ENCODE measurements around the gene CELF2.
"Not testable (repeated sequence)": the region's sequence is repeated elsewhere in the genome, so short reads cannot be mapped to it uniquely, and the experiment has no call there.

CELF2 gene

DNA sequence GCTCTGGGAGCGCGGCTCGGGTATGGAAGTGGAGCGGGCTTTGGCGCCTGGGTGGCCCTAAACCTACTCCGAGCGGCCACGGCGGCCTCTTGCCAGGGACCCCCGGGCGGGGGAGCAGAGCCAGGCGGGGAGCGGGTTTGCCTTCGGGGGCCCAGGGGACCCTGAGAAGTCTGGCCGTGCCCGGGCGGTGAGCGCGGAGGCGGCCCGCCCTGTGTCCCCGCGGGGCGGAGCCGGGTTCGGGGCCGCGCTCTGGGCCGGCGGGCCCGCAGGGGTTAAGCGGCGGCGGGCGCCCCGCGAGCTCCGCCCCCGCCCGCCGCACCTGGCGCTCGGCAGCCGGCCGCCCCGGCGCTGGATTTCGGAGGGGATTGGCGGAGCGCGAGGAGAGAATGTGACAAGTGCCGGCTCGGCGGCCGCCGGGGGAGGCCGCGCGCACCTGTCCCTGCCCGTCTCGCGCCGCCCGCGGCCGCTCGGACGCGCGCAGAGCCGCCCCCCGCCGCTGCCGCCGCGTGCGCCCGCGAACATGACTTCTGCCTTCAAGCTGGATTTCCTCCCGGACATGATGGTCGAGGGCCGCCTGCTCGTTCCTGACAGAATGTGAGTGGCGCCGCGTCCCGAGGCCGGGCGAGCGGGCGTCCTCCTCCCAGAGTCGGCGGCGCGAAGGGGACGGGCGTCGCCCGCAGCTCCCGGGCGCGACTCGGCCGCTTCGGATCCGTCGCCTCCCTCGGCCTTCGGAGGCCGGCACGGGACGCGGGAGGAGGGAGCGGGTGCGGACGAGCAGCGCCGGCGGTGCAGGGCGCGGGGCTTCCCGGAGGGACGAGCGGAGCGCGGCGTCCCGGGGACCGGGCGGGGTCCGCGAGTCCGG lies at the start of gene CELF2:
Gene CELF2 (plus strand): TSS at position 303 of the 862 bp plus-strand sequence. CDS start 218 bp downstream, at position 521.
- peak; percentile 77 for DNase-seq (ENCODE audit: low spot score)

DNA sequence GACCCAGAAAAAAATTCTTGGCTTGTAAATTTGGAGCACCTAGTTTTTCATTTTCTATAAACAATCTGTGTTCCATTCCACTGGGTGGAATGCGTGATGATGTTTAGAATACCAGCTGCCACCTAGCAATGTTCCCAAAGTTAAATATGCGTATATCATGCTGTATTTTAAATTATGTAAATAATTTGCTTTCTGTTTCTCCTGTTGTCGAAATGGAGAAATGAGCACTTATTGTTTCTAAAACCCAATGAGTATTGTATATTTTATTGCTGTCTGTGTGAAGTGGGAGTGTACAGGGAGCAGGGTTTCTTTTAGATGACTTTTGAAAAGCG lies 49.4 kb upstream of the CELF2 start:
- DNase-seq (ENCODE audit: low spot score): no peak

DNA sequence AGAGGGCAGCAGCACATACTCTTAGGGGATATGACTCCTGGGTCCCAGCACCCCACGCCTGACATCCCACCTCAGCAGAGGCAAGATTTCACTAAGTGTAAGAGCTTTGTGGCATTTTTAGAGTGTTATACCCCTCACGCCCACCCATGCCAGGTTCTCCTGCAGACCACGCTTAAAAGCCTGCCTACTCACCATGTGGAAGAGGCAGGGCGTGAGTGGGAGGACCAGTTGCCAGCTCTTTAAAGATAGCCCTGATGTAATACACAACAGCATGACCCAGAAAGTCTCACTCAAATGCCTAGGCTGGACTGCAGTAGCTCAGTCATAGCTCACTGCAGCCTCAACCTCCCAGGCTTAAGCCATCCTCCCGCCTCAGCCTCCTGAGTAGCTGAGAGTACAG lies 44.4 kb upstream of the CELF2 start:
- no peak for DNase-seq (ENCODE audit: low spot score)

DNA sequence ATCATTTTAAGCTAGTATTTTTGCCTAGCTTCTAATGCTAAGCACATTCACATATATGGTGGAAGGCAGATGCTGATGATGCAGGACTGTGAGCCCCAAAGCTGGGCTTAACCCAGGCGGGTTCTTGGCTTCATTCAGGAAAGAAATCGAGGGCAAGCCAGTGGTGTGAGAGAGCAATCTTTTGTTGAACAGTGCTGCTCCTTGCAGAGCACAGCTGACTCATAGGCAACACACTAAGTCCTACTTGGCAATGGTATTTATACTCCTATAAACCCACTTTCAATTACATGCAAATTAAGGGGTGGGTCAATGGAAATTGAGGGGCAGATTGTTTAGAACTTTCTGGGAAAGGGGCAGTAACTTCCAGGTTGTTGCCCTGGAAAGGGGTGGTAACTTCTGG lies 42.0 kb upstream of the CELF2 start:
- DNase-seq (ENCODE audit: low spot score): no peak

DNA sequence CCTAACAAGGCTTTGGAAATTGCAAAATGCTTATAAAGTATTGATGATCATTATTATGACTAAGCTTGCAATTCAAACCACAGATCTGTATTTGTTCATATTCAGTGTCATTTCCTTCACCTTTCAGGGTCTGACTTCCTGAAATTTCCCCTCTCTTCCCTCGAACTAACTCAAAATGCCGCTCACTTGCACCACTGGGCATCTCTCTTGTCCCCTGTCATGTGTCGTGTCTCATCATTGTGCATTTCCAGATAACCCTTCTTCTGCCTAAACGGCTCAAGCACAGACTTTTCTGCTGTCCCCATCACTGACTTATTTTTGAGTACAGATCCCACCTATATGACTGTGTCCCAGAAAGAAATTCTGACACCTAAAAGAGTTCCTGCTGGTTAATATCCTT lies 41.0 kb upstream of the CELF2 start:
- DNase-seq (ENCODE audit: low spot score): no peak

DNA sequence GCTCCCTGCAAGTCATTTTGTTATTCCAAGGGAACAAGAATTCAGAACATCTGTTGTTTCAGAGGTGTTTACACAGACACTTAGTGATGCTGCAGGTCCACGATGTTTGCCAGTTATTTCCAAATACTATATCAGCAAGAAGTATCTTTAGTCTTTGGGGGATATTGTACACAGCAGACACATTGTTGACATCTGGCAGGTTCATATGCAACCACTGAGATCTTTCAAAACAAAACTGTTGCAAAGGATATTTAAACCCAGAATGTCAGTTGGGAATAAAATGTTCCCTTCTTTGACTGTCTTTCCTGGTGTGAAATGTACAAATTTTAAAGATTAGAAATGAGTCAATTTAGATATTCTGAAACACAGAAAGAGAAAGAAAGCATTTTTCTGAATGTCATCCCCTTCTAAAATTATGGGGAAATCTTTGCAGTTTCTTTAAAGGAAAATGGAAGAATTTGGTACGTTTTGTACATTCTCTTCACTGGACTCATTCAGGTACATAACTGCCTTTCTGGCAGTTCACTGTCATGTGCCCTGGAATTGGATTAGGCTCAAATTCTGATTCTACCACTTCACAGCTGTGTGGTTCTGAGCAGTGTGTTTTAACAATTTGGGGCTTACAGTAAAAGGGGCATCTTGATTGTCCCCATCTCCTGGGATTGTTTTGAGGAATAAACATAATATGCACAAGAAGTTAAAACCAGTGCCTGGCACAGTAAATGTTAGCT lies 40.3 kb upstream of the CELF2 start:
- no peak for DNase-seq (ENCODE audit: low spot score)

DNA sequence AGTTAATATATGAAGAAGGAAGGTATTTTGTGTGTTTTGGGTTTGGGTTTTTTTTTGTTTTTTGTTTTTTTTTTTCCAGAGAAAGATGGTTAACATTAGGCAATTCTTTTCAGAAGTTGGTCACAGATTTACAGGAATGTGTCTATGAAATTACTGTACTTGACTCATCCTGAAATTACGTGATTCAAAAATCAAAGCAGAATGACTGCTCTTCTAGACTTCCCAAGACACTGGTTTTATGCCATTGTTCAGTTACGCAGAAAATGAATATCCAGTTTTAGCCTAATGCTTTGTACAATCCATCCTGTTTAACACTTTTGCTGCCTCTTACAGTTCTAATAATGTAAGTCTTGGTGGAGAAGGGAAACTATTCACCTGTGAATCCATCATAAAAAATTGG lies 39.7 kb upstream of the CELF2 start:
- no peak for DNase-seq (ENCODE audit: low spot score)

DNA sequence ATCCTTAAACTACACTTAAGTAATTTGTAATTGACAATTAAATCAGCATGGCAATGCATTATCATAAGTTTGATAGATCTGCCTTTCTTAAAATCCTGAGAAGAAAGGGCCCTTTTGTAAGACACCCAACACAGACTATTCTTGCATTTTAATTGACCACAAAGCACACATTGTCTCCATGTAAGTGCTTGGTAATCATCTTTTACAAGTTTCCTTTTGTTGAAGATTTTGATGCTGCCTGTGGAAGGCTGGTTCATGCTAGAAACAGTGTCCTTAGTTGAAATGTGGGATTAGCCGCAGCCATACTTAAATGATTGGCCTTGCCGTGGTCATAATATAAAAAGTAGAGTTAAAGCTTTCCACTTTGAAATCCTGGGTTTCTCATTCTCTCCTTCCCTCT lies 32.3 kb upstream of the CELF2 start:
- DNase-seq (ENCODE audit: low spot score): no peak

DNA sequence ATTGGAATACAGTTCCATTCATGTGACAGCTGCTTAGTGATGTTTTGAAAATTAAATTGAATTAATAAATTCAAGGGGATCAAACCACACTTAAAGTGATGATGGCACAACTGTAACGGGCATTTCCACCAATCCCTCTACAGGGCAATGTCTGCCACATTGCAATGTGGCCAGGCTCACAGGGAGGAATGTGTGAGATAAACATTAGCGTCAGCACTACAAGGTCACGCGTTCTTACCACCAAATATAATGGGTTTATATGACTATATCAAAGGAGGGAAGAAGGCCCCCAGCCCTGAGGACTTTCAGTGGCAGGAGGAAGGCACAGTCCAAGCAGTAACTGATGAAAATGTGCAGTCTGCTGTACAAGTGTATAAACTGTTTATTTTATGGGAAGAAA lies 31.1 kb upstream of the CELF2 start:
- DNase-seq (ENCODE audit: low spot score): no peak

DNA sequence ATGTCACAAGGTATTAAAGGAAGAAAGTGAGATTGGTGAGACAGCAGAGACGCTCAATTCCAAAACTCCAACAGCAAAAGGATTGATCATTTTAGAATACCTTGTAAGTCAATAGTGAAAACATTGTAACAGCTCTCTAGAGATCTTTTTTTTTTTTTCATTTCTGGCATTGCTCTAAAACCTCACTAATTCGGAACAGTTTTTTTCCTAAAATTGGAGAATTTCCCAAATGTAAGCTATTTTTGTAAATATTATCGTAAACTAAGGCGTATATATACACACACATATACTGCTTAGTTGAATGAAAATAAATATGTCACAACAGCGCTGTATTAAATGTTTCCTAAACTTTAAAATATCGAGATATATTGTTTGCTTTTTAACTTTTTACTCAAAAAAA lies 30.6 kb upstream of the CELF2 start:
- no peak for DNase-seq (ENCODE audit: low spot score)

DNA sequence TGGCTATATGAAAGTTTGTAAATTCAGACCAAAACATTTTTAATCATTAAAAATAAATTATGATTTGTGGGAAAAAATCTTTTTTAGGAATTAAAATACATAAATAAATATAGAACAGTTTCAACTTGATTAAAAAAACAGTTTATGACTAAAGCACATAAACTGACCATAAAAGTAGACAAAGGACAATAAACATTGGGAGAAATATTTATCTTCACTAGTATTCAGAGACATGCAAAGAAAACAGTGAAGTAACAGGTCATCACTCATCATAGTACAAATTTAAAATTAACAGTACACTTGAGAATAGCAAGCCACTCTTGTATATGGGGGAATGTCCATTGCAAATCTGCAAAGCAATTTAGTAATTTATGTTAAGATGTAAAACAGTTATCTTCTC lies 28.0 kb upstream of the CELF2 start:
- DNase-seq (ENCODE audit: low spot score): no peak

DNA sequence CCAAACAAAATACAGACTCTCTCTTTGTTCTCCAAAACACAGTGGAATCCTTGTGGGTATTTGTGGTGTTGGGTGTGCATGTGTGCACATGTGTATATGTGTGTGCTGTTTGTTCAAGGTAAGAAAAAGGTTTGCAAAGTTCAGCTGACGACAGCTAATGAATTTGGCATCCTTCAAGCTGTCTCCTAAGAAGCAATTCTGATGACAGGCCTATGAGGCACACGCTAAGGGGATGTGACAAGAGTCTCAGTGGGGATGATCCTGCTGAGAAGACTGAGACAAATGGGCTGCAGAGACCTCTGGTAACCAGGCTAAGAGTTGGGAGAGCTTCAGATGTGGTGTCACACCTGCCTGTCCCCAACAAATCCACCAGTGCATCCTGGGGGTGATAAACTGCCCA lies 26.5 kb upstream of the CELF2 start:
- DNase-seq (ENCODE audit: low spot score): no peak

DNA sequence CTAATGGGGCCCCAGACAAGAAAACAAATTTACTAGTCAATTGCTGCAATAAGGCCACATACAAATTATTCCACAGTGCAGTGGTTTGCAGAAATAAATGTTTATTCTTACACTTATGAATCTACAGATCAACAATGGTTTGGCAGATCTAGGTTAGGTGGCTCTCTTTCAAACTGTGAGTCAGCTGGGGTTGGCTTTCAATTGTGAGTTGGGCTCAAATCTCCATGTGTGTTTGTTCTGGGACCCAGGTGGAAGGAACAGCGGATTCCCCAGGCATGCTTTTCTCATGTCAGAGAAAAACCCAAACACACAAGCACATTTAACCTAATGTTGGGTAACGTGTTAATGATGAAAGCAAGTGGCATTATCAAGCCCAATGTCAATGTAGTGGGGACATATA lies 25.6 kb upstream of the CELF2 start:
- no peak for DNase-seq (ENCODE audit: low spot score)

DNA sequence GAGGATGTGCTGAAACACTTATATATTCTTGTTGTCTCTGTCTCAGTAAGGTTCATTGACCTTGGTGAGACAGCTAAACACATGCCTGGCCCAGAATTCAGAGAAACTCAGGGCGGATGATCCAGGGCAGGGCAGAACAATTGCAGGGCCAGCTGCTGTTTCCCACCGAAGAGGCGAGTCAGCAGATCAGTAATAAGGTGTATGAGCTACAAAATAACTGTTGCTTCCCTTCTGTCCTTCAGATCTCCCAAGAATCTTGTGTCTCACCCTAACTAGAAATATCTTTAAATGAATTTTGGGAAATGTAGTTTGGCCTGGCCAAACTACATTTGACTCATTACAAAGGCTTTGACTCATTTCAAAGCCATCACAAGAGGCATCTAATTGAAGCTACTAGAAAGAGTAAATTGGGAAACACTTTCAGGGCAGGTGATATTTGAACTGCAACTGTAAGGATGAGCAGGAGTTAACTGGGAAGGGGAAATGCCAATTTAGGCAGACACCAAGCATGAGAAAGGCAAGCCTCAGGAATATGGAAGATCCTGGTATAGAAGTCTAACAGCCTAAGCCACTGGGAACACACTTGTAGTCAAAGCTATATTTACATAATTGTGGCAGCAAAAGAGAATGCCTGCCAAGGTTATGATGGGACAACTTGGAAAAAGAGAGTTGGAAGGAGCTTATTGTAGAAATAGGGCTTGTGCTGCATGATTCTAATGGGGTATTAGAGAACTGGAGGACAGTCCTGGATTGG lies 24.5 kb upstream of the CELF2 start:
- no peak for DNase-seq (ENCODE audit: low spot score)

DNA sequence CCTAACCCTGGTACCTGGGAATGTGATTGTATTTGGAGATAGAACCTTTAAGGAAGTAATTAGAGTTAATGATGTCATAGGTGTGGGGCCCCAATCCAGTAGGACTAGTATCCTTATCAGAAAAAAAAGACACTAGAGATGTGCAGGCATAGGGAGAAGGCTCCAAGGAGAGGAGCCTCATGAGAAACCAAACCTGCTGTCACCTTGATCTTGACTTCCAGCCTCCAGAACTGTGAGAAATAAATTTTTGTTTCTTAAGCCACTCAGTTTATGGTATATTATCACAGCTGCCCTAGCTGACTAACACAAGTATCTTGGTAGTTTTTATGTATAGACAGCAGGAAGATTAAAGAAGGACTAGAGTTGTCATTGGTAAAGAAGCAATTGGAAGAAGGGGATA lies 23.9 kb upstream of the CELF2 start:
- DNase-seq (ENCODE audit: low spot score): no peak

DNA sequence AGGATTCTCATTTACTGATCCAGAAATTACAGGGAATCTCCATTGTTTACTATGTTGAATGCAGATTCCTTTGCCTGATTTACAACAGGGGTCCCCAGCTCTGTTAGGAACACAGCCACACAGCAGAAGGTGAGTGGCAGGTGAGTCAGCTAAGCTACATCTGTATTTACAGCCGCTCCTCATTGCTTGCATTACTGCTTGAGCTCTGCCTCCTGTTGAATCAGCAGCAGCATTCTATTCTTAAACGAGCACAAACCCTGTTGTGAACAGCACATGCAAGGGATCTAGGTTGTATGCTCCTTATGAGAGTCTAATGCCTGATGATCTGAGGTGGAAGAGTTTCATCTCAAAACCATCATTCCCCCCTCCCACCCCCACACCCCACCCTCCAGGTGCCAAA lies 23.3 kb upstream of the CELF2 start:
- DNase-seq (ENCODE audit: low spot score): no peak

DNA sequence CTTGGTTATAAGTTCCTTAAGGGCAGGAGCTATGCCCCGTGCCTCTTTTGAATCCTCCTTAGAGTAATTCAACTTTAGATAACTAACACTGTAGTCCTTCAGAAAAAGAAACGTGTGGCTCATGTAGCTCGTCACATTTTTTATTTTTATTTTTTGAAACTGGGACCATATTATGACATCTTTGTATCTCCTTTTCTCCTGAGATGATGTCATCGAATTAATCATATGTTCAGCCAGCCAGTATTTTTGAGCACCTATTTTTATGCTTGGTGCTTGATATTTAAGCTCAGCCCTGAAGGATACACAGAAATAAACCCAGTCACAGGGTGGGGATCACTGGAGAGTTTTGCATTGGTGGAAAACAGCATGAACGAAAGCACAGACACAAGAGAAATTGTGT lies 22.6 kb upstream of the CELF2 start:
- DNase-seq (ENCODE audit: low spot score): no peak

DNA sequence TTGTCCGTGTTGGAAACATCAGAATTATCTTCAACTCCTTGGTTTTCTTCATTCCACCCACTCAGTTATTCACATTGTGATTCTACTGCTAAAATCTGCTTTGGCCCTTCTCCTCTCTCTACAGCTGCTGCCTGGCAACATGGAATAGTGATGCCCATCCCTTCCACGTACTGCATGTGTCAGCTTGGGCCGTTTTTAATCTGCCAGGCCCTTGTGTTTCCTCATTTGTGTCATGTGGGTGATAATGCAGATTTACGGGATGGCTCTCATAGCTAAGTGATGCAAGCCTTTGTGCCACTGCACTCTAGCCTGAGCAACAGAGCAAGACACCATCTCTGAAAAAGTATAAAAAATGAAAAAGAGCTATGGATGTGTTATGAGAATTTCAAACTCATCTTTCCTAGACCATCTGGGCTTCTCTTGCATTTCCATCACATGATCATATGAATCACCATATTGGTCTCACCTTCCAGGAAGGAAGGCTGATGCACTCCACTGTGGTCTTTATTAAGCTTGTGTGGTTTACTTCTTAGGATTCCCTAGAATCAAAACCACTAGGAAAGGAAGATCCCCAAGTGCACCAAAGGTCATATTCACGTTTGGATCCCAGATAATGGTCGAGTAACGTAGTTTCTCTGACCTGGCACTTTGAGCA lies 20.6 kb upstream of the CELF2 start:
- DNase-seq (ENCODE audit: low spot score): no peak

DNA sequence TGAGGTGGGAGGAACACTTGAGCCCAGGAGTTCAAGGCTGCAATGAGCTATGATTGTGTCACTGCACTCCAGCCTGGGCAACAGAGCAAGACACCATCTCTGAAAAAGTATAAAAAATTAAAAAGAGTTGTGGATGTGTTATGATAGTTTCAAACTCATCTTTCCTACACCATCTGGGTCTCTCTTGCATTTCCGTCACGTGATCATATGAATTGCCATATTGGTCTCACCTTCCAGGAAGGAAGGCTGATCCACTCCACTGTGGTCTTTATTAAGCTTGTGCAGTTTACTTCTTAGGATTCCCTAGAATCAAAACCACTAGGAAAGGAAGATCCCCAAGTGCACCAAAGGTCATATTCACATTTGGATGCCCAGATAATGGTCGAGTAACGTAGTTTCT lies 18.2 kb upstream of the CELF2 start:
- DNase-seq (ENCODE audit: low spot score): not testable (repeated sequence)

DNA sequence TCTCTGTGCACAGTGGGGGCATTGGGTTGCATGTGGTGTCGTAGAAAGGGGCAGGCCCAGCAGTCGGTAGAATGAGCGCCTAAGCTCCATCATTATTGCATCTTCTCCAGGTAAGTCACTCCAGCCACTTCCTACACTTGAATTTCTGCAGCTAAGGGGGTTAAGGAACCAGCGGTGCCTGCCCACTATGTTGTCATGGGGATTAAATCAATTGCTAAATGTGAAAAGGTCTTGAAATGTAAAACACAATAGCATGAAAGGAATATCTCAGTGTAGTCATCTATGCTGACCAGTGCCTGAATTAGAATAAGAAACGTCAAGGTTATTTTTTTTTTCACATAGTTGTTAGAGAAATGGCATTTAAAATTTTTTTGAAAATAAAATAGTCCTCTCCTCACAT lies 15.2 kb upstream of the CELF2 start:
- DNase-seq (ENCODE audit: low spot score): no peak

DNA sequence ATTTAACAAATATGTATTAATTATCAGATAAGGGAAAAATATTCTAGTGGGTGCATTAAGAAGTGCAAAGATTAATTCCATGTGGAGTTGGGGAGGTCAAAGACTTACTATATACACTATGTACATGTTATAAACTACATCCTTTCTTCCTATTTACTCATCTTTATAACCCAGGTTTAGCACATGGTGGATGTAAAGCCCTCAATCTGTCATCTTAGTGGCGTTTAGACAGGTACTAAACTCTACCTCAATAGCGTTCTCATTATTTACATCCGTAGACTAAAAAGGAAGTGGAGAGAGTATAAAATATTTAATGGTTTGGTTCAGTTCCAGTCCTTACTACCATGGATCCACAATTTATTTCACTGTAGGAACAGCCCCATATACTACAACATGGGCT lies 14.8 kb upstream of the CELF2 start:
- no peak for DNase-seq (ENCODE audit: low spot score)

DNA sequence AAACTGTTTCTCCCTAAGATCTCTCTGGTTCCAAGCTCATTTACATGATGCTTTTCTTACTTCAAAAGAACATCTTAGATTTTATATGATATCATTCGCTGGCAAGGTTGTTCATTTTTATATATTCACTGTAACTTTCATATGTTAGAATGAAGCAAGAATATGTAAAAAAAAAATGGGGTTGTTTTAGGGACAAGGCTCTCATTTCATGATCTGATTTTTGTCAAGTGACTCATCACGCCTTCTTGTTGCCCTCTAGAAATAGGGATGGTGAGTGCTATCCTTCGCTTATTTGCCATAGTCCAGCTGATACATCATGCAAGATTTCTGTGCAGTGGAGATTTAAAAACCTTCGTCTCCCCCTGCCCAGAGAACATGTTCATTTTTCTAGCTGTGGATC lies 14.0 kb upstream of the CELF2 start:
- DNase-seq (ENCODE audit: low spot score): no peak

Measured in kidney tubule cell (primary cell).